ENCODE results near the gene CNIH3. TPM values are rescaled to one million over a fixed set of nuclear protein-coding genes. Genes with fewer than 3 reads are reported as not detected.

CNIH3 gene
- total RNA-seq, 1 donor from 2014 or later: 2.0 TPM

- no peak for DNase-seq (ENCODE audit: low read depth, low spot score)
These were observed 2.6 kb upstream of the CNIH3 start for GRCh38 chr1:224613486-224613885.

DNA sequence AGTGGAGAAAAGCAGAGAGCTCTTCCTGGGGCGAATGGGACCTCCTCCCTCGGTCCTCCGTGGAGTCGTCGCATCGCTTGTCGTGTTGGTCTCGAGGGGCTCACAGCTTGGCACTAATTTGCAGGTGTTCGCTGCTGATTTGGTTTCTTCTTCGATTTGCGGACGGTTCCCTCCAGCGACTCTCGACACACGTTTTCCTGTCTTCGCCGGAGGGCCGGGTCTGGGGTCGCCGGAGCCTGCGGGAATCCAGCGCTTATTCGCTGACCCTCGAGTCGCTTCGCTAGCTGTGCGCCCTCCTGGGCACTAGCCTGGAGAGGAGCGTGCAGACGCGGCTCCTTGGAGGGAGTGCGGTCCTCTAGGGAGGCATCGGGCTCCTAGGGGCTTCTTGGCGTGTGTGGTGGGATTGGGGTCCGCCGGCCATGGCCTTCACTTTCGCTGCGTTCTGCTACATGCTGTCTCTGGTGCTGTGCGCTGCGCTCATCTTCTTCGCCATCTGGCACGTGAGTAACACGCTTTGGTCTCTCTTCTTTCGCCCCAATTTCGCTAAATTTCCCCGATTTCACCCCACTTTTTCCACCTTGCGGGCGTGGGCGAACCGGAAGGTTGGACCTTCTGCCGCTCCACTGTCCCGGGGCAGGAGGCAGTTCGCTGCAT lies 766 bp downstream of the CNIH3 start:
- DNase-seq (ENCODE audit: low read depth, low spot score): no peak

DNA sequence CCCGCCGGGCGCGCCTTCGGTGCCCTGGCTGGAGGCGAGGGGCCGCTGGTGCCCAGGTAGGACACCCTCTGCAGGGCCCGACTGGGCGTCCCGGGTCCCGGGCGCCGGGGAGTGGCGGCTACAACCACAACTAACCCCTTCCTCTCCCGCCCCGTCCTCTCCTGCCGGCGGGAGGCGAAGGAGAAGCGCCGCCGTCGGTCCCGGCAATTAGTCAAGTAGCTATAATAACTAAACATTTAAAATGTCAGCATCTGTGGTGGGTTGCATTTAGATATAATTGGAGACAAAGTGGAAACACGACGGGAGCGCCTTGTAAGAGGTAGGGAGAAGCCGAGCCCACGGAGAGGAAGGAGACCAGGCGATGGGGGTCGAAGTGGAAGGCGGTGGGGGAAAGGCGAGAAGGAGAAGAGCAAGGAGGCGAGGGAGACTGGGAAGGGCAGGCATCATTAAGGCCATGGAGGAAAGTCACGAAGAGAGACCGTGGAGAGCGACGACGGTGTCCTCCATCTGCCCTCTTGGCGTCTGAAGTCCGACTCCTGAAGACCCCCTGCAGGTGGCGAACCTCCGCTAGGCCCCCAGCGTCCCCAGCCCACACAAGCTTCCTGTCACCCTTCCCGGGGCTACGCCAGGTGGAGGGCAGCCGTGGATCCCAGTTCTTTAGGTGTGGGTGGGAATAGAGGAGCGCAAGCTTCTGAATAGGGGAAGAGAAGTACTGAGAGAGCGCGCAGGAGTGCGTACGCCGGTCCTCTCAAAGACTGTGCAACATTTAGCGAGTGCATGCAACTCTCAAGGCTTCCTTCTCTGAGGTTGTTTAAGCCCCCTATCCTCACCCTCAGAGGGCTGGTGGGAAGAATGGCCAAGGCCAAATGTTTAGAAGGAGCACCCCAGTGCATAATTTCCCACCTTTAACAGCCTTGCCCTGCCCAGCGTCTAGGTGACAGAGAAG lies 1.6 kb downstream of the CNIH3 start:
- DNase-seq (ENCODE audit: low read depth, low spot score): no peak

GRCh38 chr1:224619209-224619608 lies 3.1 kb downstream of the CNIH3 start:
- no peak for DNase-seq (ENCODE audit: low read depth, low spot score)

- DNase-seq (ENCODE audit: low read depth, low spot score): no peak
These were observed 4.0 kb downstream of the CNIH3 start for GRCh38 chr1:224620105-224620504.

DNA sequence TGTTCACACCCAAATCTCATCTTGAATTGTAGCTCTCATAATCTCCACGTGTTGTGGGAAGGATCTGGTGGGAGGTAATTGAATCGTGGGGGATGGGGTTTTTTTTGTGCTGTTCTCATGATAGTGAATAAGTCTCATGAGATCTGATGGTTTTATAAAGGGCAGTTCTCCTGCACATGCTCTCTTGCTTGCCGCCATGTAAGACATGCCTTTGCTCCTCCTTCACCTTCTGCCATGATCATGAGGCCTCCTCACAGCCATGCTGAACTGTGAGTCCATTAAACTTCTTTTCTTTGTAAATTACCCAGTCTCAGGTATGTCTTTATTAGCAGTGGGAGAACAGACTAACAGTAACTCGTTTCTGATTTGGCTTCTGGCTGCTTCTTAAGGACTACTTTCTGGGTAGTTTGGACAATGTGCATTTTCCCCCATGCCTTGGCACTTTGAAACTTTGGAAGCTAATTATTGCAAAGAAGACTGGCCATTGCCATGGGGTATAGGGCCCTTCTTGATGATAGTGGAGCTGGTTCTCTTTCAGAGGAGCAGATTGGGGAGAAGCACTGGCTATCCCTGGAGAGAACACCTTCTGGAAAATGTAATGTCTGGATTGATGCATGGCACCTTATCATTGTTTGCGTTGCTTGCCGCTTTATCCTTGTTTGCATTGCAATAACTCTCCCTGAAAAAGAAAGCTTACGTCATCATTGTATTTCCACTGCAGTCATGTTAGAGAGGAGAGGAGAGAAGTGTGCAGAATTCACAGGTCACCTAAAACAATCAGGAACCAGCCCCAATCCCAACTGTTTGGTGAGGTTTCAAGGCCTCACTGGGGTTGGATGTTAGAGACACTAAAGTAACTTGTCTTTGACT lies 5.9 kb downstream of the CNIH3 start:
- no peak for DNase-seq (ENCODE audit: low read depth, low spot score)

- DNase-seq (ENCODE audit: low read depth, low spot score): no peak
These were observed 6.7 kb downstream of the CNIH3 start for GRCh38 chr1:224622831-224623230.

DNA sequence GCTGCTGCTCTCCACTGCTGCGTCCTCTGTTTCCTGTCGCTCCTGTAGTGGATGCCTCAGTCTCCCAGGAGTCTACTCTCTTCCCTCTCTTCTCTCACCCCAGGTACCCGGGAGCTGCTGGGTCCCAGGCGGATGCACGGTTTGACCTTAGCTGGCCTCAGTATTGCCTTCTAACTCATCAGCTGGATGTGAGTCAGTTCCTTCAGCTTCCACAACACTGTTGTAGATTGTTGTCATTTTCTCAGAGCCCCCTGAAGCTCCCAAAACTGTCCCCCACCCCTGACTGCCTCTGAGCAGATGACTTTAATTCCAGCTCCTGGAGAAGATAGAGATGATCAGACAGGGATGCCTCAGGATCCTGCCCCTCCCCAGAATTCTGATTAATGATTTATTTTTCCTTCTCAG lies 7.2 kb downstream of the CNIH3 start:
- DNase-seq (ENCODE audit: low read depth, low spot score): no peak

GRCh38 chr1:224623743-224624333 lies 7.7 kb downstream of the CNIH3 start:
- peak; percentile 50 for DNase-seq (ENCODE audit: low read depth, low spot score)

DNA sequence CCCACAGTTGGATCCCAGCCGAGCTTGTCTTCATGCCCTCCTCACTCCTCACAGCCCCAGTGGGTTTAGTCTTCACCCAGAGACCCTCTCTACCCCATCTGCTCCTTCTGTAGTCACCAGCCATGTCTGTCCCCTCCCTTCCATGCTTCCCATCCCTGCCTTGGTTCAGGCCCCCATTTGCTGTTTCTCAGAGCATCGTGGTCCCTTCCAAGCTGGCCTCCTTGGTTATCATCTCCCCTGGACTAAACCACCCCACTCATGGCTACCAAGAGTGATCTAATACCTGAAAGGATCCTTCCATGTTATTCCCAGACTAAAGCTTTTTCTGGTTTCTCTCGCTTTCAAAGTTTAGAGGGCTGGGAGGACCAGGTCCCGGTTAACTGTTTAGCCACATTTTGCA lies 8.3 kb downstream of the CNIH3 start:
- no peak for DNase-seq (ENCODE audit: low read depth, low spot score)

GRCh38 chr1:224626042-224626441 lies 9.9 kb downstream of the CNIH3 start:
- DNase-seq (ENCODE audit: low read depth, low spot score): no peak

- no peak for DNase-seq (ENCODE audit: low read depth, low spot score)
These were observed 13.8 kb downstream of the CNIH3 start for GRCh38 chr1:224629965-224630364.

GRCh38 chr1:224631462-224632115 lies 15.5 kb downstream of the CNIH3 start:
- no peak for DNase-seq (ENCODE audit: low read depth, low spot score)

DNA sequence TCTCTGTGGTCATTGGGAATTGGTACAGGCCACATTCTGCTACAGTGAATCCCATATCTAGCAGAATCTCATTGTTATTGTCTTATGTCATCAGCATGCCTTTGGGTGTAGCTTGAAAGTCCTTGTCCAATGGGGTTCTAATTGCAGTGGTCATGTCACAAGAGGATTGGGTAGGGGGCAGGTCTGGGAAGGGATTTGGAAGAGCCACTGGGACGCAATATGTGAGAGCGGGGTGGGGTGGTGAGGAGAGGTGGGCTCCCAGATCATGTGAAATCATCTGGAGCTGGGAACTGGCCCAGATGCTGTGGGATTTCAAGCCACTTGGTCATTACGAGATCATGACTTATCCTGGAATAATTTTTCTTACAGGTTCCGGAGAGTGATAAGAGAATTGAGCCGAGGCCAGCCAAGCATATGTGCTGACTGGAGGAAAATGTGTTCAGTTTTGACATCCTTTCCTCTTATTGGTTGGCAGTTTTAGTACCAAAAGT lies 16.3 kb downstream of the CNIH3 start:
- DNase-seq (ENCODE audit: low read depth, low spot score): peak; percentile 64

DNA sequence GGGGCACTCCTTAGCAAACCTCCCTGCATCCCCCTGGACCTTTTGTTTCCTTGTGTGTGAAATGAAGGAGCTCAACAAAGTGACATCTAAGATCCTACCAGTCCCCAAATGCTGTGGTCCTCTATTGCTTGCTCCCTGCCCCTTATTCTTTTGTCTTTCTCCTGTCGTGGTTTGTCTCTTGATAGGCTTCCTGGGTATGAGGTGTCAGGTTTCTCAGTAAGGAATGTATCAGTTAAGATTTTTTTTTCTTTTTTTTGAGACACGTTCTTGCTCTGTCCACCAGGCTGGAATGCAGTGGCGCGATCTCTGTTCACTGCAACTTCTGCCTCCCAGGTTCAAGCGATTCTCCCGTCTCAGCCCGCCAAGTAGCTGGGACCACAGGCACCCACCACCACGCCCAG lies 16.8 kb downstream of the CNIH3 start:
- DNase-seq (ENCODE audit: low read depth, low spot score): no peak

DNA sequence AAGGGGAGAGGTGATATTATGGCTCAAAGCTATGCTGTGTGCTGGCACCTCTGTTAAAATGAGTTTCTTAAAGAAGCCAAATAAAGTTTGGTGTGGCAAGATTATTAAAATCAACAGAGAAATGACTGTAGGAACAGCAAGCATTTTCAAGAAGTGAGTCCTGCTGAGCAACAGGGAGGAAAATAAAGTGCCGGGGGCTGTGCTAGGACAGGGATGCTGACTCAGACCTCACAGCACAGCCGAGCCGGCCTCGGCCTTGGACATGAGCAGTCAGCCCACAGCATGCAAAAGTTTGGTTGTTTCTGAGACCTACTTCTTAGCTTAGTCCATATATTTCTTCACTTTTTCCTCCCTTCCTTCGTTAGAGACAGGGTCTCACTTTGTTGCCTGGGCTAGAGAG lies 19.2 kb downstream of the CNIH3 start:
- no peak for DNase-seq (ENCODE audit: low read depth, low spot score)

- no peak for DNase-seq (ENCODE audit: low read depth, low spot score)
These were observed 21.4 kb downstream of the CNIH3 start for GRCh38 chr1:224637515-224637914.

DNA sequence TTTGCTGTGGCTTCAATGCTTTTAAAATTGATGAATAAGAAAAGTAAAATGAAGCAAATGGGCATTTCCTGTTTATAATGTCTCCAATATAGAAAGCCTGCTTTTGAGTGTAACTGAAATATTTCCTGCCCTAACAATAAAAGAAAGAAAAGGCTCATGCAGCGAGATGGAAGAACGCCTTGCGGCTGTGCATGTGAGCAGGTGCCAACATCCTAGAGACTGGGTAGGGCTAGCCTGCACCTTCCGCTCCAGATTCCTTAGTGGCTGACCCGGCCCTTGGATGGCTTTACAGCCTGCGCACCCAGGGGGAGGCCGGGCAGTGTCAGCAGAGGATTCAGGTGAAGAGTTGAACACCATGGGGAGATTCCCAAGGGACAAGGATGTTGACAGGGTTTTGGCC lies 21.8 kb downstream of the CNIH3 start:
- DNase-seq (ENCODE audit: low read depth, low spot score): no peak

- no peak for DNase-seq (ENCODE audit: low read depth, low spot score)
These were observed 23.4 kb downstream of the CNIH3 start for GRCh38 chr1:224639426-224639975.

DNA sequence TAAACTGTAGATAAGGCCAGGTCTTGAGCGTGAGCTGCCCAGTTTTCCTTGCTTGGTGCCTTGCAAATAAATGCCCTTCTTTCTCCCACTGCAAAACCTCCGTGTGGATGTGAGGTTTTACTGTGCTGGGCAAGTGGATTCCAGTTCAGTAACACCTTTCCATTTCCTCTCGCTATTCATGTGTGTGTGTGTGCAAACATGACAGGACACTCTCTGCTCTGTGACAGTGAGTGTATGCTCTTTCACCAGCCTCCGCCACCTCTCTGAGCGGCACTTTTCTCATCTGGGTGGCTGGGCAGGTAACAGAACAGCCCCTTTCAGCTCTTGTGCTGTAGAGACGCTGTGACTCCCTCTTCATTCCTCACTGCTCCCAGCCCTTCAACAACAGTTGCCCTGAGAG lies 23.9 kb downstream of the CNIH3 start:
- DNase-seq (ENCODE audit: low read depth, low spot score): no peak
